ENCODE data around the gene RBM47.
"Not testable (repeated sequence)": the region's sequence is repeated elsewhere in the genome, so short reads cannot be mapped to it uniquely, and the experiment has no call there.

DNA sequence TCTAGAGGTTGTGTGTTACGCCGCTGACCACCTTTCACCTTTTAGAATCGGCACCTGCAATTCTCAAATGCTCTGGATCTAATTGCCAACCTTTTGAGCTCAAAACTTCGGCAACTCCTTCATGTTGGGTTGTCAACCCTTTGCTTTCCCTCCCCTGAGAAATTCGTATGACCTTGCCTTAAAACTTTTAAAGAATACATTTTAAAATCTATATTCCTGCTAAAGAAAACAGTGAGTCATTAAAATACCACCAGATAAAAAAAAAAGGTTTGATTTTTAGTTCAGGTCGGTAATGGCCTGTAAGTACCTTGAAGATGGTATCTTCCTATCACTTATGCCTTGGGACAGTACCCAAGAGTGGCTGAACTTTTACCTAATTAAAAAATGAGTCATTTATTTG, 1.3 kb downstream of the RBM47 start:
- TF ChIP-seq, protein P1, sequence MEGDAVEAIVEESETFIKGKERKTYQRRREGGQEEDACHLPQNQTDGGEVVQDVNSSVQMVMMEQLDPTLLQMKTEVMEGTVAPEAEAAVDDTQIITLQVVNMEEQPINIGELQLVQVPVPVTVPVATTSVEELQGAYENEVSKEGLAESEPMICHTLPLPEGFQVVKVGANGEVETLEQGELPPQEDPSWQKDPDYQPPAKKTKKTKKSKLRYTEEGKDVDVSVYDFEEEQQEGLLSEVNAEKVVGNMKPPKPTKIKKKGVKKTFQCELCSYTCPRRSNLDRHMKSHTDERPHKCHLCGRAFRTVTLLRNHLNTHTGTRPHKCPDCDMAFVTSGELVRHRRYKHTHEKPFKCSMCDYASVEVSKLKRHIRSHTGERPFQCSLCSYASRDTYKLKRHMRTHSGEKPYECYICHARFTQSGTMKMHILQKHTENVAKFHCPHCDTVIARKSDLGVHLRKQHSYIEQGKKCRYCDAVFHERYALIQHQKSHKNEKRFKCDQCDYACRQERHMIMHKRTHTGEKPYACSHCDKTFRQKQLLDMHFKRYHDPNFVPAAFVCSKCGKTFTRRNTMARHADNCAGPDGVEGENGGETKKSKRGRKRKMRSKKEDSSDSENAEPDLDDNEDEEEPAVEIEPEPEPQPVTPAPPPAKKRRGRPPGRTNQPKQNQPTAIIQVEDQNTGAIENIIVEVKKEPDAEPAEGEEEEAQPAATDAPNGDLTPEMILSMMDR (IDR thresholded peaks at IDR 0.05), result not testable (repeated sequence)
- TF ChIP-seq POLR2A (IDR thresholded peaks at IDR 0.05), result not testable (repeated sequence)

All from vagina (tissue), 2 donors.